SW480 (cell line): ENCODE measurements around the gene CD99.
"Not testable (repeated sequence)": the region's sequence is repeated elsewhere in the genome, so short reads cannot be mapped to it uniquely, and the experiment has no call there.

ENCODE experiments used
- DNase-seq: peaks from one replicate; pipeline ENCODE4 v3.0.0-alpha.2; 2016; ENCODE audit warnings: low spot score

CD99 gene

DNA sequence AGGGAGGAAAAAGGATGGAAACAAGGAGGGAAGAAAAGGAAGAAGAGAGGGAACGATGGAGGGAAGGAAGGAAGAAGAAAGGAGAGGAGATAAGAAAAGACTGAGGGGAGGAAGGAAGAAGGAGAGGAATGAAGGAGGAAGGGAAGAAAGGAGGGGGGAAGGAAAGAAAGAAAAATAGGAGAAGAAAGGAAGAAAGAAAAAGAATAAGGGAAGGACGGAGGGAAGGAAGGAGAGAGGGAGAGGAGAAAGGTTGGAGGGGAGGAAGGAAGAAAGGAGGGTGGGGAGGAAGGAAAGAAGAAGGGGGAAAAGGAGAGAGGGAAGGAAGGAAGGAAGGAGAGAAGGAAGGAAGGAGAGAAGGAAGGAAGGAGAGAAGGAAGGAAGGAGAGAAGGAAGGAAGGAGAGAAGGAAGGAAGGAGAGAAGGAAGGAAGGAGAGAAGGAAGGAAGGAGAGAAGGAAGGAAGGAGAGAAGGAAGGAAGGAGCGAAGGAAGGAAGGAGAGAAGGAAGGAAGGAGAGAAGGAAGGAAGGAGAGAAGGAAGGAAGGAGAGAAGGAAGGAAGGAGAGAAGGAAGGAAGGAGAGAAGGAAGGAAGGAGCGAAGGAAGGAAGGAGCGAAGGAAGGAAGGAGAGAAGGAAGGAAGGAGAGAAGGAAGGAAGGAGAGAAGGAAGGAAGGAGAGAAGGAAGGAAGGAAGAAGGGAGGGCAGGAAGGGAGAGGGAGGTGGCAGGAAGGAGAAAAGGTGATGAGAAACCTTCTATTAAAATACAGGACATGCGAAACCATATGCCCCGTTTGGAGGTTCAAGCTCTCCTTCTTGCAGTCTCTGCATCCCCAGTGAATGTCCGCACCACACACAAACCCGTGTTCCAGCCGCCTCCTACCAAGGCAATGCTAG is 82.3 kb downstream of the CD99 start:
- DNase-seq = not testable (repeated sequence)

DNA sequence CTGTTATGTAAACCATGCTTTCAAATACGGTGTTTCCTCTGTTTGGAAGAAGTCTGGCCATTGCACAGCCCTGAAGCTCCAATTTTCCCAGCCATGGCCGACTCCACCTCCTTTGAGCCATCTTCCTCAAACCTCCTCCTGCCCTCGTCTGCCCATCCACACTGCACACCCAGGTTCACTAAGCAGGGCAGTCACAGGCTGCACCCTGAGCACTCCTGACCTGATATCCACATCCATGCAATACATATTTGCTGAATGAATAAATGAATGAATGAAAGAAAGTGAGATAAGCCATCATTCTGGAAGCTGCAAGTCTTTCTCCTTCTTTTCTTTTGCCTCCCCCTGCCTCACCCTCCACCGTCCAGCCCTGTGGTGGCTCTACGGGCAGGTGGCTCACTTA is 83.0 kb downstream of the CD99 start:
- no peak for DNase-seq

DNA sequence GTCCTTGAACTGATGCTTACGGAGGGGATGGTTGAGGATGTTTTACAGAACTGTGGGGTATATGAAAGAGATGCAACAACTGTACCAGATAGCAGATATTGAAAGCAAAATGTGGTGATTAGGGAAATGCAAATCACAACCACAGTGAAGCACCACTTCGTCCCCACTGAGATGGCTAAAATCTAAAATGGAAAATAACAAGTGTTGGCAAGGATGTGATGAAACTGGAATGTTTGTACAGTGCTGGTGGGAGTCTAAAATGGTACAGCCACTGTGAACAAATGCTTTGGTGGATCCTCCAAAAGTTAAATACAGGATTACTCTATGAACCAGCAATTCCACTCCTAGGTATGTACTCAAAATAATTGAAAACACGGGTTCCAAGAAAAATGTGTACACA is 83.7 kb downstream of the CD99 start:
- DNase-seq = no peak

DNA sequence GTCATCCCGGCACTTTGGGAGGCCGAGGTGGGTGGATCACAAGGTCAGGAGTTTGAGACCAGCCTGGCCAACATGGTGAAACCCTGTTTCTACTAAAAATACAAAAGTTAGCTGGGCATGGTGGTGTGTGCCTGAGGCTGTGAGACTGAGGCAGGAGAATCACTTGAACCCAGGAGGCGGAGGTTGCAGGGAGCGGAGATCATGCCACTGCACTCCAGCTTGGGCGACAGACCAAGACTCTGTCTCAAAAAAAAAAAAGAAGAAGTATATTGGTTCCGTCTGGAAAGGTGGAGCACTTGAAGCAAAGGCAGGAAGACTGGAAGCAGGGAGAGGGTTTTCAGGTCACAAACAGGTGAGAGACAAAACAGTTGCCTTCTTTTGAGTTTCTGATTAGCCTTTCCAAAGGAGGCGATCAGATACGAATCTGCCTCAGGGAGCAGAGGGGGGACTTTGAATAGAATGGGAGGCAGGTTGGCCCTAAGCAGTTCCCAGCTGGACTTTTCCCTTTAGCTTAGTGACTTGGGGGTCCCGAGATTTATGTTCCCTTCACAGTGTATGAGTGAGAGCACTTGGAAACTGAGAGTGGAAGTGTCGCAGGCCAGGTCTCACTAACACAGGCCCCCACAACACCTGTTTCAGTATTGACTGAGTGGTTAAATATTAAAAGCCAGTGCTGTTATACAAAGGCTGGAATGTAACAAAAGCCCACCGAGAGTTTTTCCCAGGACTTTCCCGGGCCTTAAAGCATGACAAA is 89.6 kb downstream of the CD99 start:
- not testable (repeated sequence) for DNase-seq

DNA sequence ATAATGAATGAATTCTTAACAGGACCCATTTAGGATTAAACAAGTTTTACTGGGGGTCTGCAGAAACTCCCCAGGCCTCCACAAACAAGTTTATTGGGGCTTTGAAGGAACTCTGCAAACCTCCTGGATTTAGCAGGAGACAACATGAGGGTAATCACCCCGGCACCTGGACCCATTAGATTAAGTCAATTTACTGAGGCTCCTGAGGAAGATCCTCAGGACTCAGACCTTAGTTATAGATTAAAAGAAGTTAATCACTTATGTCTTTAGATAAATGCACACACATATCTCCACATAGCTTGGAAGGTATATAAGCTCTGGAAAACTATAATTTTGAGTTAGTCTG is 90.1 kb downstream of the CD99 start:
- no peak for DNase-seq

DNA sequence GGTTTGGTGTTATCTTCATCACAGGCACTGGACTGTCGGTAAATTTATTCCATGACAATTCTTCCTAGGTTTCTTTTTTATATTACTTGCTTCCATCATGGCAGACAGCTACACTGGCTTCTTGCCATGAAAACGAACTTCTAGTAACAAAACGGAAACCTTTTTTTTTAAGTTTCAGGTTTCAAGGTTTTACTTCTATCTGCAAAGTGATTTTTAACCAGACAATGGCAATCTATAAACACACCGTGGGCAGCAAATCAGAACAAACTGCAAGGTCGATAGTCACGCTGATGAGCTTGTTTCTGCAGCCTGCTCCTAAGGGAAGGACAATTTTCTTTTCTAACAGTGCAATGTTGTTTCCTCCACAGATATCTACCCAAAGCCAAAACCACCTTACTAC is 90.6 kb downstream of the CD99 start:
- DNase-seq = no peak

DNA sequence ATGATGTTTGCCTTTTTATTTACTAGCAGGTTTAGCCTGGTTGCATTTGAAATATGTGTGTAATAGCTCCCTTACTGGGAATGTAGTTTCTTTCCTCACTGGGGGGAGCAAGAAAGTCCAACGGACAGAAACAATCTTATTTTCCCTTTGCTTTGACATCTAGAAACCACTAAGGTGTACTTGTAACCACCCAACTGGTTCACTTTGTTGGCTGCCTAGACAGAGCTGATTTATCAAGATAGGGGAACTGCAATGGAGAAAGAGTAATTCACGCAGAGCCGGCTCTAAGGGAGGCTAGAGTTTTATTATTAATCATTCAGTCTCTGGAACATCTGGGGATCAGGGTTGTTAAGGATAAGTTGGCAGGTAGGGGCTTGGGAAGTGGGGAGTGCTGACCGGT is 91.1 kb downstream of the CD99 start:
- DNase-seq = no peak

DNA sequence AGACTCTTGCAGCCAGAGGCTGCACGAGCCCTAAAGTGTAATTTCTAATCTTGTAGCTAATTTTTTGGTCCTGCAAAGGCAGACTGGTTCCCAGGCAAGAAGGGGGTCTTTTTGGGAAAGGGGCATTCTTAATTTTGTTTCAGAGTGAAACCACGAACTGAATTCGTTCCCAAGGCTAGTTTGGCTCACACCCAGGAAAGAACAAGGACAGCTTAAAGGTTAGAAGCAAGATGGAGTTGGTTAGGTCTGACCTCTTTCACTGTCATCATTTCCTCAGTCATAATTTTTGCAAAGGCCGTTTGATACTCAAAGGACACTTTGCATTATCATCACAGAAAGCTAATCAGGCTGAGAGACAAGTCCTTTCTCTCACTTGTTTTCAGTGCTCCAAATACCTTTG is 91.7 kb downstream of the CD99 start:
- DNase-seq = no peak

DNA sequence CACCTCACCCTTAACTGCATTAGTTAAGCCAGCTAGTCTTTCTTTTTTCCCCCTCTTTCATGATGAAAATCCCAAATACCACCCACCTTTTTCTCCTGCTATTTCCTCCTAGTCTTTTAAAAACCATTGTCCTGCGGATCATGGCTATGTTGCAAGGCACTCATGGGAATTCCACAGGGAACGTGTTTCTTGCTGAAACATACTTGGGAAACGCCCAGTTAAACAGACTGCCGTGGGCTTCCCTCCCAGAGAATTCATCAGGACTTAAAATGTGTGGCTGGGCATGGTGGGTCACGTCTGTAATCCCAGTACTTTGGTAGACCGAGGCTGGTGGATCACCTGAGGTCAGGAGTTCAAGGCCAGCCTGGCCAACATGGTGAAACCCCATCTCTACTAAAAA is 92.9 kb downstream of the CD99 start:
- DNase-seq = no peak

DNA sequence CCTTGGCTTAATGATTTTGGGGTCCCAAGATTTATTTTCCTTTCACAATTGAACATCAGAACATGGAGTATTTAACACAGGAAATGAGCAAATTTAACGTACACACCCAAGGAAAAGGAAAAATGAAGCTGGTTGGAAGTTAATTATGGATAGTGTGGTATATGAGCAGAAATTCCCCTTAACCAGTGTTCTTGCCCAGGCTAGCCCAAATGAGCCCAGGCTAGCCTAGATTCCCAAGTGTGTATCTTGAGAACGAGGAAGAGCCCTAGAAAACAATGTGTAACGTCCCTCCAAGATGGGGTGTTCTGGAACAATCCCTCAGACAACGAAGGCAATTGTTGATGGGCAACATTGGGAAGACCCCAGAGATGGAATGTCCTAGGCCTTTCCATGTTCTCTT is 94.4 kb downstream of the CD99 start:
- no peak for DNase-seq

DNA sequence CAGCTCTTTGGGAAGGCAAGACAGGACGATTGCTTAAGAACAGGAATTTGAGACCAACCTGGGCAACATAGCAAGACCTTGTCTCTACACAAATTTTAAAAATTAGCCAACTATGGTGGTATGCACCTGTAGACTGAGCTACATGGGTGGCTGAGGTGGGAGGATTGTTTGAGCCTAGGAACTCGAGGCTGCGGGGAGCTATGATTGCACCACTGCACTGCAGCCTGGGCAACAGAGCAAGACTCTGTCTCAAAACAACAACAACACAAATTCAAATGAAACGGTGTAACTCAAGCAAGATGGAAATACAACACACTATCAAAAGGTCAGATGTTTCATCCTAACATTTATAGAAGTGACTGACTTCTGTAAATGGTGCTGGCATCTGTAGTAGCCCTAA is 97.9 kb downstream of the CD99 start:
- no peak for DNase-seq

DNA sequence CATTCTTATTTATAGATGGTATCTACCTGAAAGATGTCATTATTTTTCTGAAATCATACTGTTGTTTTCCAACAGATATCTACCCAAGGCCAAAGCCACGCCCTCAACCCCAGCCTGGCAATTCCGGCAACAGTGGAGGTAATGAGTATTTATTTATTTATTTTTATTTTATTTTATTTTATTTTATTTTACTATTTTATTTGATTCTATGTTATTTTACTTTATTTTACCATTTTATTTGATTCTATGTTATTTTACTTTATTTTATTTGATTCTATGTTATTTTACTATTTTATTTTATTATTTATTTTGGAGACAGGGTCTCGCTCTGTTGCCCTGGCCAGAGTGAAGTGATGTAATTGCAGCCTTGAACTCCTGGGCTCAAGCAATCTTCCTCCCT is 98.5 kb downstream of the CD99 start:
- DNase-seq = no peak
